ENCODE measurements around the gene AQP2. TPM values are rescaled to one million over a fixed set of nuclear protein-coding genes. Genes with fewer than 3 reads are reported as not detected.
A peak's percentile ranks its signal among the peaks of the same experiment; 100 is the strongest.

The AQP2 gene
- total RNA-seq, 6 experiments from 2014 or later: not detected

DNA sequence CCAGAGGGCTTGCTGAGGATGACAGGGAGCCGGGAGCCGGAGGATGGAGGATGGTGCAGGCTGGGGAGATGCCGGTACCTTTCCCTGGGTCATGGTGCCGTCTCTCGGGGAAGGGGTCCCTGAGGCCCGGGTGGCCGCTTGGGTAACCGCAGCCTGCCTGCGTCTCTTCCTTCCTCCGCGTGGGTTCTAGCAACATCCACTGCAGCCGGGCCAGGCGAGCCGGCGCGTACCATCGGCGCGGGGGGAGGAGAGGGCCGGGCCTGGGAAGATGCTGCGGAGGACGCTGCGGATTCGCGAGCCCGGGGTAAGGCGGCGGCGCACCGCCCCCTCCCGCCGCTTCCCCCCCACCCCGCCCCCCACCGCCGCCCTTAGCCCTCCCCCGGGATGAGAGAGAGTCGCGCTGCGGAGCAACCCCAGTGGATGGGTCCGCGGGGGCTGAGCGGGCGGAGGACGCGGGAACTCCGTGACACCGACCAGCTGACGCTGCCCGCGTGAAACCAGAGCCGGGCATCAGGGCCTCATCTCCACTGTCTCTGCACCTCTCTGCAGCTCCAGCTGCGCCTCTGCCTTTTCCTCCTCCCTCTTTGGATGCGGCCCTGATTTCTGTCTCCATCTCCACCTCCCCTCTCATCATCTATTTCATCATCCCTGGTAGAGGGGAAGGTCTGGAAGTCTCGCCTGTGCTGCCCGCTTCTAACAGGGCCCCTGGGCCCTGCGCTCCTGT is 46.7 kb upstream of the AQP2 start, which contains the start of gene FAIM2:
FAIM2 (minus strand) TSS at position 201 of the 724 bp plus-strand sequence; CDS start at position 93, 108 bp downstream.
- H3K4me3 Mint-ChIP-seq: peak within 1 kb of the TSS; percentile 62

DNA sequence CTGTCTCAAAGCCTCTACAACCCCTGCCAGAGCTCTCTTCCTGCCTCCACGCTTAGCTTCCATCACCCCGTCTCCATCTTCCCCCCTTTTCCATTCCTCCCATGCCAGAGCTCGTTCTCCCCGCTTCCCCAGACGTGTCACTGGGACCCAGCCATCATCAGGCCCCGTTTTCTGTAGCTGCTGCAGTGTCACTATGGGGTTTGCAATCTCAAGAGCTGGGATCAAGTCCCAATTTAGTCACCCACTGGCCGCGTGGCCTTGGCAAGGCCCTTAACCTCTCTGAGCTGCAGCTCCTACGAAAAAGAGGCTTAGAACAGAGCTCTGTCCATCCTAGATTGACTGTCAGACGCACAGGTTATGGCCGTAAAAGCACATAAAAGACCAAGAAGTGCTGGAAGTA is 45.9 kb upstream of the AQP2 start:
- no peak for DNase-seq
- peaks cover 7% of the 10 kb centered on the region for H3K4me1 Mint-ChIP-seq (ENCODE audit: low read depth)
- H3K9me3 Mint-ChIP-seq: no peaks in the 10 kb centered on the region
- no peak overlapping the region for H3K27ac Mint-ChIP-seq
- TF ChIP-seq, protein P1, sequence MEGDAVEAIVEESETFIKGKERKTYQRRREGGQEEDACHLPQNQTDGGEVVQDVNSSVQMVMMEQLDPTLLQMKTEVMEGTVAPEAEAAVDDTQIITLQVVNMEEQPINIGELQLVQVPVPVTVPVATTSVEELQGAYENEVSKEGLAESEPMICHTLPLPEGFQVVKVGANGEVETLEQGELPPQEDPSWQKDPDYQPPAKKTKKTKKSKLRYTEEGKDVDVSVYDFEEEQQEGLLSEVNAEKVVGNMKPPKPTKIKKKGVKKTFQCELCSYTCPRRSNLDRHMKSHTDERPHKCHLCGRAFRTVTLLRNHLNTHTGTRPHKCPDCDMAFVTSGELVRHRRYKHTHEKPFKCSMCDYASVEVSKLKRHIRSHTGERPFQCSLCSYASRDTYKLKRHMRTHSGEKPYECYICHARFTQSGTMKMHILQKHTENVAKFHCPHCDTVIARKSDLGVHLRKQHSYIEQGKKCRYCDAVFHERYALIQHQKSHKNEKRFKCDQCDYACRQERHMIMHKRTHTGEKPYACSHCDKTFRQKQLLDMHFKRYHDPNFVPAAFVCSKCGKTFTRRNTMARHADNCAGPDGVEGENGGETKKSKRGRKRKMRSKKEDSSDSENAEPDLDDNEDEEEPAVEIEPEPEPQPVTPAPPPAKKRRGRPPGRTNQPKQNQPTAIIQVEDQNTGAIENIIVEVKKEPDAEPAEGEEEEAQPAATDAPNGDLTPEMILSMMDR (IDR thresholded peaks at IDR 0.05): no peak
- H3K36me3 Mint-ChIP-seq (ENCODE audit: low read depth): no peaks in the 10 kb centered on the region
- peak overlapping the region; percentile 61; the same call in 1 of the 2 replicates for H3K4me3 Mint-ChIP-seq
- peaks cover 34% of the 10 kb centered on the region for H3K27me3 Mint-ChIP-seq (ENCODE audit: insufficient read depth)

More for the DNA sequence above, 46.7 kb upstream of the AQP2 start, which contains the start of gene FAIM2:
- DNase-seq: no peak
- no peaks in the 10 kb centered on the region for H3K36me3 Mint-ChIP-seq (ENCODE audit: low read depth)
- H3K9me3 Mint-ChIP-seq: no peaks in the 10 kb centered on the region
- peaks cover 41% of the 10 kb centered on the region for H3K27me3 Mint-ChIP-seq (ENCODE audit: insufficient read depth)
- H3K27ac Mint-ChIP-seq: no peak within 1 kb of the TSS
- H3K4me1 Mint-ChIP-seq (ENCODE audit: low read depth): peaks cover 7% of the 10 kb centered on the region
- TF ChIP-seq, protein P1 (IDR thresholded peaks at IDR 0.05): no peak

DNA sequence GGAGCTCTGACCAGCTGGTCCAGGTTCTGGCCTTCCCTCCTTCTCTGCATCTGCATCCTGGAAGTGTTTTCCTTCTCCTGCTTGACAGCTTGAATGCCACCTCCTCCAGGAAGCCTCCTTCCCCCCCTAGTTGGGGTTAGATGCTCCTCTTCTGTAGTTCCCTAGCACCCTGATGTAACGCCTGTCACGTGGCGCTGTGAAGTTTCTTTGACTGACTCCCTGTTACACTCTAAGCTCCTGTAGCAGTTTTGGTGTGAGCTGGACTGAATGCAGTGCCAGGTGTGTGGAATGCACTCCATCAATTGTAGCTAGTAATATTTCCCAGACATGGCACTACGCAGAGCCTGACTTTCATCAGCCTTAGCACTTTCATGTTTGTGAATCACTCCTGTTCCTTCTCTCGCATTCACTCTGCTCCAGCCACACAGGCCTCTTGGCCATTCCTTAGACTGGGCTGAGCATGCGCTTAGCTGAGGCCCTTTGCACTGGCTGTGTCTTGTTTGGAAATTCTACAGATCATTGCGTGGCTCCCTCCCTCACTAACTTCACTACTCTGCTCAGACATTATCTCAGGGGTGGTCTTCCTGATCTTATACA is 44.7 kb upstream of the AQP2 start:
- H3K27ac Mint-ChIP-seq: no peak overlapping the region
- DNase-seq: no peak
- peaks cover 7% of the 10 kb centered on the region for H3K4me1 Mint-ChIP-seq (ENCODE audit: low read depth)
- H3K9me3 Mint-ChIP-seq: no peaks in the 10 kb centered on the region
- H3K4me3 Mint-ChIP-seq: no peak overlapping the region
- no peaks in the 10 kb centered on the region for H3K36me3 Mint-ChIP-seq (ENCODE audit: low read depth)
- peaks cover 28% of the 10 kb centered on the region for H3K27me3 Mint-ChIP-seq (ENCODE audit: insufficient read depth)
- TF ChIP-seq, protein P1 (IDR thresholded peaks at IDR 0.05): no peak

GRCh38 chr12:49907352-49907751 is 43.2 kb upstream of the AQP2 start:
- Mint-ChIP-seq H3K27me3 (ENCODE audit: insufficient read depth) (peaks cover 26% of the 10 kb centered on the region), H3K4me1 (ENCODE audit: low read depth) (peaks cover 7% of the 10 kb centered on the region), H3K27ac (no peak overlapping the region), H3K4me3 (no peak overlapping the region), H3K36me3 (ENCODE audit: low read depth) (no peaks in the 10 kb centered on the region), H3K9me3 (no peaks in the 10 kb centered on the region)
- DNase-seq: no peak
- TF ChIP-seq, protein P1 (IDR thresholded peaks at IDR 0.05): no peak

DNA sequence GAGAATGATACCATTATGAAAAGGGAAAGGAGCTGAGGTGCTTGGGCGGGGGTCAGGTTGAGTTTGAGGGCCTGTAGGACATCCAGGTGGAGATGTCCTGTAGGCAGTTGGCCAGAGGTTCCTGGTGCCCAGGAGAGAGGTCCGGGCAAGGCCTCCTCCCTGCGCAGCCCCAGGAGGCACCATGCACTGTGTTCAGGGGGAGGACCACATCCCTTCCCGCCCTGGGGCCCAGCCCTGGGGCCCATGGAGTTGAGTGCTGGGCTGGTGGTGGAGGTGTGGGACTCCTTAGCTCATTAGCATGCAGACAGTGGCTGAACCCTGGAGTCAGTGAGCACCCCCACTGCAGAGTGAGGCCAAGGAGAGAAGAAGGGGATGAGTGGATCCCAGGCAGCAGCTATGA is 41.2 kb upstream of the AQP2 start:
- no peak for DNase-seq
- peaks cover 19% of the 10 kb centered on the region for H3K27me3 Mint-ChIP-seq (ENCODE audit: insufficient read depth)
- H3K36me3 Mint-ChIP-seq (ENCODE audit: low read depth): no peaks in the 10 kb centered on the region
- H3K4me1 Mint-ChIP-seq (ENCODE audit: low read depth): peaks cover 3% of the 10 kb centered on the region
- H3K4me3 Mint-ChIP-seq: no peak overlapping the region
- H3K9me3 Mint-ChIP-seq: no peaks in the 10 kb centered on the region
- H3K27ac Mint-ChIP-seq: no peak overlapping the region
- TF ChIP-seq, protein P1 (IDR thresholded peaks at IDR 0.05): no peak
